ENCODE data around the gene ELOVL5.

The ELOVL5 gene

GRCh38 chr6:53340536-53340935 lies 8.2 kb downstream of the ELOVL5 start:
- no peak overlapping the region for H3K27ac ChIP-seq (ENCODE audit: low read depth, low read length)
- H3K4me3 ChIP-seq (ENCODE audit: low read depth in 1 of 2, low read length in 2 of 2): no peak overlapping the region
- H3K4me1 ChIP-seq (ENCODE audit: insufficient read depth, low read length): peaks cover 34% of the 10 kb centered on the region
- no peaks in the 10 kb centered on the region for H3K27me3 ChIP-seq (ENCODE audit: control insufficient read depth in 1 of 2, insufficient read depth in 2 of 2, low read length in 2 of 2)
- H3K36me3 ChIP-seq (ENCODE audit: insufficient read depth, low read length): no peaks in the 10 kb centered on the region
- H3K9ac ChIP-seq (ENCODE audit: low read length): no peak overlapping the region
- no peaks in the 10 kb centered on the region for H3K9me3 ChIP-seq (ENCODE audit: low read length)

GRCh38 chr6:53339424-53339823 lies 9.3 kb downstream of the ELOVL5 start:
- Histone ChIP-seq H3K27ac (ENCODE audit: low read depth, low read length) (no peak overlapping the region), H3K9ac (ENCODE audit: low read length) (no peak overlapping the region), H3K9me3 (ENCODE audit: low read length) (no peaks in the 10 kb centered on the region), H3K36me3 (ENCODE audit: insufficient read depth, low read length) (no peaks in the 10 kb centered on the region), H3K4me3 (ENCODE audit: low read depth in 1 of 2, low read length in 2 of 2) (no peak overlapping the region), H3K4me1 (ENCODE audit: insufficient read depth, low read length) (peaks cover 41% of the 10 kb centered on the region), H3K27me3 (ENCODE audit: control insufficient read depth in 1 of 2, insufficient read depth in 2 of 2, low read length in 2 of 2) (no peaks in the 10 kb centered on the region)

- H3K4me3 ChIP-seq (ENCODE audit: low read depth in 1 of 2, low read length in 2 of 2): no peak overlapping the region
- H3K4me1 ChIP-seq (ENCODE audit: insufficient read depth, low read length): peaks cover 43% of the 10 kb centered on the region
- H3K27ac ChIP-seq (ENCODE audit: low read depth, low read length): no peak overlapping the region
- H3K9me3 ChIP-seq (ENCODE audit: low read length): no peaks in the 10 kb centered on the region
- no peaks in the 10 kb centered on the region for H3K27me3 ChIP-seq (ENCODE audit: control insufficient read depth in 1 of 2, insufficient read depth in 2 of 2, low read length in 2 of 2)
- no peaks in the 10 kb centered on the region for H3K36me3 ChIP-seq (ENCODE audit: insufficient read depth, low read length)
- H3K9ac ChIP-seq (ENCODE audit: low read length): no peak overlapping the region
Measured at GRCh38 chr6:53338304-53338703, 10.4 kb downstream of the ELOVL5 start.

- Histone ChIP-seq H3K27ac (ENCODE audit: low read depth, low read length) (peak overlapping the region; percentile 28), H3K4me1 (ENCODE audit: insufficient read depth, low read length) (peaks cover 36% of the 10 kb centered on the region), H3K9me3 (ENCODE audit: low read length) (no peaks in the 10 kb centered on the region), H3K4me3 (ENCODE audit: low read depth in 1 of 2, low read length in 2 of 2) (peak overlapping the region in 1 of 2 donors; percentile 38), H3K9ac (ENCODE audit: low read length) (no peak overlapping the region), H3K27me3 (ENCODE audit: control insufficient read depth in 1 of 2, insufficient read depth in 2 of 2, low read length in 2 of 2) (no peaks in the 10 kb centered on the region), H3K36me3 (ENCODE audit: insufficient read depth, low read length) (no peaks in the 10 kb centered on the region)
Measured at GRCh38 chr6:53336070-53336469, 12.7 kb downstream of the ELOVL5 start.

GRCh38 chr6:53335224-53335994 lies 13.3 kb downstream of the ELOVL5 start:
- Histone ChIP-seq H3K36me3 (ENCODE audit: insufficient read depth, low read length) (no peaks in the 10 kb centered on the region), H3K4me1 (ENCODE audit: insufficient read depth, low read length) (peaks cover 36% of the 10 kb centered on the region), H3K27ac (ENCODE audit: low read depth, low read length) (peak overlapping the region; percentile 28), H3K9me3 (ENCODE audit: low read length) (no peaks in the 10 kb centered on the region), H3K9ac (ENCODE audit: low read length) (no peak overlapping the region), H3K27me3 (ENCODE audit: control insufficient read depth in 1 of 2, insufficient read depth in 2 of 2, low read length in 2 of 2) (no peaks in the 10 kb centered on the region), H3K4me3 (ENCODE audit: low read depth in 1 of 2, low read length in 2 of 2) (peak overlapping the region in 1 of 2 donors; percentile 38)

DNA sequence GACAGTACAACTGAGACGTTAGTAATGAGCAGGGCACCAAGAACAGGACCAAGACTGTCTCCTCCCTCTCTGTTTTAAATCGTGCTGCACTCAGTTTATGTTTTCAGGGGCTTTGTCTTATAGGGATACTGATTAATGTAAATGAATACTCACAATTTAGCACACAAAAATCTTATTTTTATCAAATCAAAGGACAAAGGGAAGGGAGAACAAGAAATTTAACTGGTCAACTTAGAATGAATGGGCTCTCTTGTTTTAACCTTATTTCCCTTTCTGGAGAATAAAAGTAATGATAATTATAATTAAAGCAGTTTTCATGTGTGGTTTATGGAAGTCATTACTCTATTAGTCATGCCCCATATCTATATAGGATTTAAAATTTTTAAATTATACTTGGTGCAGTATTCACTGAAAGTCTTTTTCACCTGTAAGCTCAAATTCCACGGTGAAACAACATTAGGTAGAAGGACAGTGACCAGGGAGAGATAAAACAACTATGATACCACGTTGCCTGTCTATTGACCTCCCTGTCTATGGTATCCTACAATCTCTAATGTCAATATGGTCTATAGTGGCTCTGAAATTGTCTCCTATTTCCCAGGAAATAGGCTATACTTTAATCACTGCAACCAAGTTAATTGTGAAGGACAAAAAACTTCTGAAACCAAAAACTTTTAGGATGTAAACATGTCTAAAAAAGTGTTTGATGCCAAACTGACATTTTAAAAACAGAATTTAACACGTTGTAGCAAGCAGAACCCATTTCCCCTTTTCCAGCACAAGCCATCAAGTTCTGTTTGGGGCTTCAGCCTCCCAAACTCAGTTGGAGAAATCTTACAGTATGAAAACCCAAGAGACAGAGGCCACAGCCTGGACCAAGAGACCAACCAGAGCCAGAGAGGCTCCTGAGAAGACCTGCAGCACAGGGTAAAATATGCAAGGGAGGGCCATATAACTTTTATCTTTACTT lies 15.0 kb downstream of the ELOVL5 start:
- H3K9ac ChIP-seq (ENCODE audit: low read length): no peak overlapping the region
- H3K27ac ChIP-seq (ENCODE audit: low read depth, low read length): no peak overlapping the region
- H3K27me3 ChIP-seq (ENCODE audit: control insufficient read depth in 1 of 2, insufficient read depth in 2 of 2, low read length in 2 of 2): no peaks in the 10 kb centered on the region
- no peaks in the 10 kb centered on the region for H3K9me3 ChIP-seq (ENCODE audit: low read length)
- H3K4me1 ChIP-seq (ENCODE audit: insufficient read depth, low read length): peaks cover 30% of the 10 kb centered on the region
- H3K36me3 ChIP-seq (ENCODE audit: insufficient read depth, low read length): no peaks in the 10 kb centered on the region
- H3K4me3 ChIP-seq (ENCODE audit: low read depth in 1 of 2, low read length in 2 of 2): no peak overlapping the region

DNA sequence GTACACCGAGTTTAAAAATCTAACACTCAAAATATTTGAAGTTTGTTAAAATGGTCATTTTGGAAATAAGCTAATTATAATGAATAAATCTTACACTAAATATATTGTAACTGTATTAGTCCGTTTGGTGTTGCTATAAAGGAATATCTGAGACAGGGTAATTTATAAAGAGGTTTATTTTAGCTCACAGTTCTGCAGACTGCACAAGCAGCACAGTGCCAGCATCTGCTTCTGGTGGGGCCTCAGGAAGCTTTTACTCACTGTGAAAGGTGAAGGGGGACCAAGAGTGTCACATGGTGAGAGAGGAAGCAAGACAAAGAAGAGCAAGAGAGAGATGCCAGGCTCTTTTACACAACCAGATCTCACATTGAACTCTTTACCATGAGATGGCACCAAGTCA lies 17.1 kb downstream of the ELOVL5 start:
- Histone ChIP-seq H3K9me3 (ENCODE audit: low read length) (no peaks in the 10 kb centered on the region), H3K4me1 (ENCODE audit: insufficient read depth, low read length) (peaks cover 39% of the 10 kb centered on the region), H3K27ac (ENCODE audit: low read depth, low read length) (no peak overlapping the region), H3K9ac (ENCODE audit: low read length) (no peak overlapping the region), H3K4me3 (ENCODE audit: low read depth in 1 of 2, low read length in 2 of 2) (no peak overlapping the region), H3K27me3 (ENCODE audit: control insufficient read depth in 1 of 2, insufficient read depth in 2 of 2, low read length in 2 of 2) (no peaks in the 10 kb centered on the region), H3K36me3 (ENCODE audit: insufficient read depth, low read length) (no peaks in the 10 kb centered on the region)

GRCh38 chr6:53330137-53330536 lies 18.6 kb downstream of the ELOVL5 start:
- no peaks in the 10 kb centered on the region for H3K9me3 ChIP-seq (ENCODE audit: low read length)
- H3K36me3 ChIP-seq (ENCODE audit: insufficient read depth, low read length): no peaks in the 10 kb centered on the region
- H3K27ac ChIP-seq (ENCODE audit: low read depth, low read length): no peak overlapping the region
- H3K27me3 ChIP-seq (ENCODE audit: control insufficient read depth in 1 of 2, insufficient read depth in 2 of 2, low read length in 2 of 2): no peaks in the 10 kb centered on the region
- H3K4me1 ChIP-seq (ENCODE audit: insufficient read depth, low read length): peaks cover 44% of the 10 kb centered on the region
- no peak overlapping the region for H3K9ac ChIP-seq (ENCODE audit: low read length)
- H3K4me3 ChIP-seq (ENCODE audit: low read depth in 1 of 2, low read length in 2 of 2): no peak overlapping the region

DNA sequence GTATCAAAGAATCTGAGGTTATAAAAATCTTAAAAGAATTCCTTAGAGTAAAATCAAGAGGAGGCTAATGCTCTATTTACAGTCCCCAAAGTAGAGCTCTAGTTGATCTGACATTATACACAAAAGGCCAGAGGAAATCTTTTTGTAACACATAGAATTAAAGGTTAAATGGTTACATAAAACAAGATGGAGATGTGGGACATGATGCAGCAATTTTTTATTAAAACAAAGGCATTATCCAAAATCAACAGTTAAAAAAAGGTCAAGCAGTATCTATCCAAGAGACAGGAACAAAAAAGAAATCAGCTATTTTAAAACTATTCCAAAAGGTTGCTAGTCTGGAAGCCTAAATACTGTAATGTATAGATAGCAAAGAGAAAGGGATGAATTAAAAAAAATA lies 20.4 kb downstream of the ELOVL5 start:
- Histone ChIP-seq H3K9ac (ENCODE audit: low read length) (no peak overlapping the region), H3K4me1 (ENCODE audit: insufficient read depth, low read length) (peaks cover 43% of the 10 kb centered on the region), H3K27ac (ENCODE audit: low read depth, low read length) (peak overlapping the region; percentile 20), H3K4me3 (ENCODE audit: low read depth in 1 of 2, low read length in 2 of 2) (no peak overlapping the region), H3K36me3 (ENCODE audit: insufficient read depth, low read length) (no peaks in the 10 kb centered on the region), H3K9me3 (ENCODE audit: low read length) (no peaks in the 10 kb centered on the region), H3K27me3 (ENCODE audit: control insufficient read depth in 1 of 2, insufficient read depth in 2 of 2, low read length in 2 of 2) (no peaks in the 10 kb centered on the region)

GRCh38 chr6:53327017-53327395 lies 21.7 kb downstream of the ELOVL5 start:
- Histone ChIP-seq H3K4me3 (ENCODE audit: low read depth in 1 of 2, low read length in 2 of 2) (peak overlapping the region in 1 of 2 donors; percentile 9), H3K9me3 (ENCODE audit: low read length) (no peaks in the 10 kb centered on the region), H3K9ac (ENCODE audit: low read length) (no peak overlapping the region), H3K36me3 (ENCODE audit: insufficient read depth, low read length) (no peaks in the 10 kb centered on the region), H3K4me1 (ENCODE audit: insufficient read depth, low read length) (peaks cover 37% of the 10 kb centered on the region), H3K27ac (ENCODE audit: low read depth, low read length) (peak overlapping the region; percentile 68), H3K27me3 (ENCODE audit: control insufficient read depth in 1 of 2, insufficient read depth in 2 of 2, low read length in 2 of 2) (no peaks in the 10 kb centered on the region)

- Histone ChIP-seq H3K9ac (ENCODE audit: low read length) (no peak overlapping the region), H3K9me3 (ENCODE audit: low read length) (no peaks in the 10 kb centered on the region), H3K27me3 (ENCODE audit: control insufficient read depth in 1 of 2, insufficient read depth in 2 of 2, low read length in 2 of 2) (no peaks in the 10 kb centered on the region), H3K36me3 (ENCODE audit: insufficient read depth, low read length) (no peaks in the 10 kb centered on the region), H3K27ac (ENCODE audit: low read depth, low read length) (peak overlapping the region; percentile 68), H3K4me1 (ENCODE audit: insufficient read depth, low read length) (peaks cover 42% of the 10 kb centered on the region), H3K4me3 (ENCODE audit: low read depth in 1 of 2, low read length in 2 of 2) (peak overlapping the region in 1 of 2 donors; percentile 9)
Measured at GRCh38 chr6:53326372-53327016, 22.3 kb downstream of the ELOVL5 start.
